Astrocyte (in vitro differentiated cells and primary cell): ENCODE results near the gene NDUFA8. TPM values are rescaled to one million over a fixed set of nuclear protein-coding genes. Genes with fewer than 3 reads are reported as not detected.

Source experiments
- DNase-seq: peaks from one replicate; pipeline ENCODE4 v3.0.0-alpha.2; 2010; ENCODE audit warnings: low read depth
- FAIRE-seq: peaks from 2 replicates; lab custom pipeline; 2011; peaks lifted over from hg19 to GRCh38; lab: Jason Lieb, UNC
- H2AFZ ChIP-seq: 2 replicates; pipeline ENCODE4 v1.6.0; 2012; ENCODE audit warnings: low read depth, low read length, inconsistent platforms
- H3K27ac ChIP-seq: 2 replicates; pipeline ENCODE4 v1.5.1; 2011; ENCODE audit warnings: low read depth, low read length, inconsistent platforms
- H3K27me3 ChIP-seq: 2 replicates; pipeline ENCODE4 v1.6.0; 2011; ENCODE audit warnings: low read length, inconsistent platforms; ENCODE audit not compliant: insufficient read depth
- H3K36me3 ChIP-seq: 2 replicates; pipeline ENCODE4 v1.5.1; 2011; ENCODE audit warnings: low read length, inconsistent platforms; ENCODE audit not compliant: insufficient read depth
- H3K4me1 ChIP-seq: 2 replicates; pipeline ENCODE4 v1.5.1; 2011; ENCODE audit warnings: low read length, inconsistent platforms; ENCODE audit not compliant: insufficient read depth
- H3K4me2 ChIP-seq: 2 replicates; pipeline ENCODE4 v1.6.0; 2012; ENCODE audit warnings: low read length, inconsistent platforms
- H3K4me3 ChIP-seq: 2 replicates; pipeline ENCODE4 v1.5.1; 2011; ENCODE audit warnings: low read depth, mild to moderate bottlenecking, low read length, inconsistent platforms; ENCODE audit not compliant: insufficient read depth
- H3K79me2 ChIP-seq: 2 replicates; pipeline ENCODE4 v1.6.0; 2012; ENCODE audit warnings: mild to moderate bottlenecking, low read length, inconsistent platforms; ENCODE audit not compliant: insufficient read depth
- H3K9ac ChIP-seq: 2 replicates; pipeline ENCODE4 v1.6.0; 2012; ENCODE audit warnings: mild to moderate bottlenecking, low read length, inconsistent platforms
- H3K9me3 ChIP-seq: 2 replicates; pipeline ENCODE4 v1.5.1; 2012; ENCODE audit warnings: low read depth, mild to moderate bottlenecking, low read length, inconsistent platforms; ENCODE audit not compliant: insufficient read depth
- H4K20me1 ChIP-seq: 2 replicates; pipeline ENCODE4 v1.6.0; 2012; ENCODE audit warnings: low read length, inconsistent platforms; ENCODE audit not compliant: insufficient read depth
- H3K27ac Mint-ChIP-seq: one replicate; pipeline ENCODE4 v1.8.0; 2021; ENCODE audit warnings: mild to moderate bottlenecking, mixed read lengths; ENCODE audit not compliant: unreplicated experiment
- H3K27me3 Mint-ChIP-seq: one replicate; pipeline ENCODE4 v1.8.0; 2021; ENCODE audit warnings: low read depth, mixed read lengths; ENCODE audit not compliant: unreplicated experiment
- H3K36me3 Mint-ChIP-seq: one replicate; pipeline ENCODE4 v1.8.0; 2021; ENCODE audit warnings: low read depth, mixed read lengths; ENCODE audit not compliant: unreplicated experiment
- H3K4me1 Mint-ChIP-seq: one replicate; pipeline ENCODE4 v1.8.0; 2021; ENCODE audit warnings: low read depth, mixed read lengths; ENCODE audit not compliant: unreplicated experiment
- H3K4me3 Mint-ChIP-seq: one replicate; pipeline ENCODE4 v1.8.0; 2021; ENCODE audit warnings: mild to moderate bottlenecking, moderate library complexity, mixed read lengths; ENCODE audit not compliant: unreplicated experiment
- H3K9me3 Mint-ChIP-seq: one replicate; pipeline ENCODE4 v1.8.0; 2021; ENCODE audit warnings: mild to moderate bottlenecking, mixed read lengths; ENCODE audit not compliant: unreplicated experiment
- EZH2 ChIP-seq: IDR thresholded peaks from 2 replicates; pipeline ENCODE4 v1.6.1; 2012; ENCODE audit warnings: mild to moderate bottlenecking, low read length, inconsistent platforms; ENCODE audit not compliant: insufficient read depth
- total RNA-seq: library from RNA; stranded (reverse); gene quantifications from 2 replicates; pipeline ENCODE4 v1.2.1, GENCODE V29; 2021
- TF ChIP-seq, protein P1 (sequence below): IDR thresholded peaks from 2 replicates; pipeline ENCODE4 v1.5.1; 2011; ENCODE audit warnings: low read depth, mild to moderate bottlenecking, inconsistent platforms, low read length, moderate library complexity; ENCODE audit not compliant: insufficient read depth

Gene NDUFA8
- total RNA-seq, 1 donor from 2014 or later: 52.3 TPM

GRCh38 chr9:122116448-122117173 lies 43.0 kb downstream of the NDUFA8 start:
- H3K36me3 ChIP-seq: no peaks in the 10 kb centered on the region
- Mint-ChIP-seq H3K4me3 (no peak overlapping the region), H3K4me1 (no peaks in the 10 kb centered on the region), H3K36me3 (no peaks in the 10 kb centered on the region), H3K27me3 (peaks cover 49% of the 10 kb centered on the region), H3K27ac (no peak overlapping the region), H3K9me3 (no peaks in the 10 kb centered on the region)
- no peaks in the 10 kb centered on the region for H4K20me1 ChIP-seq
- no peak overlapping the region for H3K4me3 ChIP-seq
- FAIRE-seq (no peak), DNase-seq (no peak)
- H2AFZ ChIP-seq: no peak overlapping the region
- no peaks in the 10 kb centered on the region for H3K4me1 ChIP-seq
- H3K9ac ChIP-seq: no peak overlapping the region
- H3K79me2 ChIP-seq: no peaks in the 10 kb centered on the region
- H3K4me2 ChIP-seq: no peak overlapping the region
- no peaks in the 10 kb centered on the region for H3K9me3 ChIP-seq
- H3K27ac ChIP-seq: no peak overlapping the region
- peaks cover 13% of the 10 kb centered on the region for H3K27me3 ChIP-seq
- TF ChIP-seq, protein P1, sequence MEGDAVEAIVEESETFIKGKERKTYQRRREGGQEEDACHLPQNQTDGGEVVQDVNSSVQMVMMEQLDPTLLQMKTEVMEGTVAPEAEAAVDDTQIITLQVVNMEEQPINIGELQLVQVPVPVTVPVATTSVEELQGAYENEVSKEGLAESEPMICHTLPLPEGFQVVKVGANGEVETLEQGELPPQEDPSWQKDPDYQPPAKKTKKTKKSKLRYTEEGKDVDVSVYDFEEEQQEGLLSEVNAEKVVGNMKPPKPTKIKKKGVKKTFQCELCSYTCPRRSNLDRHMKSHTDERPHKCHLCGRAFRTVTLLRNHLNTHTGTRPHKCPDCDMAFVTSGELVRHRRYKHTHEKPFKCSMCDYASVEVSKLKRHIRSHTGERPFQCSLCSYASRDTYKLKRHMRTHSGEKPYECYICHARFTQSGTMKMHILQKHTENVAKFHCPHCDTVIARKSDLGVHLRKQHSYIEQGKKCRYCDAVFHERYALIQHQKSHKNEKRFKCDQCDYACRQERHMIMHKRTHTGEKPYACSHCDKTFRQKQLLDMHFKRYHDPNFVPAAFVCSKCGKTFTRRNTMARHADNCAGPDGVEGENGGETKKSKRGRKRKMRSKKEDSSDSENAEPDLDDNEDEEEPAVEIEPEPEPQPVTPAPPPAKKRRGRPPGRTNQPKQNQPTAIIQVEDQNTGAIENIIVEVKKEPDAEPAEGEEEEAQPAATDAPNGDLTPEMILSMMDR: no peak
- TF ChIP-seq EZH2: no peak

DNA sequence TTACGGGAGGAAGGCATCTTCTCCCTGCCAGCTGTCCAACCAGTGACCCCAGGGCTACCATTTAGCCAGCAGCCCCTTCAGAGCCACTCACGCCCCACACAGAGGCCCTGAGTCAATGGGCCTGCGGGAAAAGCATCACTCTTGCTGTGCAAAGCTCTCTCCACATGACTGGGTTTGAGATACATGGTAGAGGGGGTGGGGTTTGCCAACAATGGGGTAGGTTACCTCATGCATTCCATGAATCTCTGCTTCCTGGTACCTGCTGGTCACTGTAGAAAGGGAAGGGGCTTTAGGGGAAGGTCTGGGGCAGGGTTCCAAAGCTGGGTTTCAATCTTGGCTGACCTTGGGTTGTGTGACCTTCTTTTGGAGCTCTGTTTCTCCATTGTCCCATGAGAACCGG lies 43.5 kb downstream of the NDUFA8 start:
- no peak overlapping the region for H3K27ac ChIP-seq
- TF ChIP-seq EZH2: no peak
- TF ChIP-seq, protein P1: no peak
- H3K36me3 Mint-ChIP-seq: no peaks in the 10 kb centered on the region
- H3K9ac ChIP-seq: no peak overlapping the region
- H3K4me3 Mint-ChIP-seq: no peak overlapping the region
- no peak overlapping the region for H3K4me2 ChIP-seq
- H3K27me3 Mint-ChIP-seq: peaks cover 49% of the 10 kb centered on the region
- H3K9me3 Mint-ChIP-seq: no peaks in the 10 kb centered on the region
- H3K36me3 ChIP-seq: no peaks in the 10 kb centered on the region
- no peaks in the 10 kb centered on the region for H3K9me3 ChIP-seq
- H3K4me1 ChIP-seq: no peaks in the 10 kb centered on the region
- H3K27ac Mint-ChIP-seq: no peak overlapping the region
- DNase-seq: no peak
- H3K4me1 Mint-ChIP-seq: no peaks in the 10 kb centered on the region
- H3K27me3 ChIP-seq: peaks cover 13% of the 10 kb centered on the region
- no peaks in the 10 kb centered on the region for H3K79me2 ChIP-seq
- H3K4me3 ChIP-seq: no peak overlapping the region
- no peak overlapping the region for H2AFZ ChIP-seq
- no peak for FAIRE-seq
- H4K20me1 ChIP-seq: no peaks in the 10 kb centered on the region
